ENCODE measurements around the gene CELF4.
"Not testable (repeated sequence)": the region's sequence is repeated elsewhere in the genome, so short reads cannot be mapped to it uniquely, and the experiment has no call there.

CELF4 gene

DNA sequence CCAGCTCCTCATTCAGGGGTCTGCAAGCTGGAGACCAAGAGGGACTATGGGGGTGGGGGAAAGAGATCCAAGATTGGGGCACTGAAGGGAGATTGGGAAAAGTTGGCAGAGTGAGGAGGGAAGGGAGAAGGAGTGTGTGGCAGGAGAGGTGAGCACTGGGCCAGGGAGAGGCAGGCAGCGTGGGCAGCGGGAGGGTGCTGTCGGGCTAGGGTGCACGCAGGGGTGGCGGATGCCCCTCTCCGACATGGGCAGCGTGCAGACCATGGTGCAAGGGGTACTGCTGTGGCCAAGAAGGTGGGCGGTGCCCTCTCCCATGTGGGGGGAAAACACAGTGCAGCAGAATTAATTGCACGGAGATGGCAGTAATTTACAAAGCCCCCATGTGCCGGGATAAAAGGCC is 74.1 kb downstream of the CELF4 start:
- no peak for DNase-seq

- no peak for DNase-seq
Measured at GRCh38 chr18:37489998-37490397, 75.6 kb downstream of the CELF4 start.

DNA sequence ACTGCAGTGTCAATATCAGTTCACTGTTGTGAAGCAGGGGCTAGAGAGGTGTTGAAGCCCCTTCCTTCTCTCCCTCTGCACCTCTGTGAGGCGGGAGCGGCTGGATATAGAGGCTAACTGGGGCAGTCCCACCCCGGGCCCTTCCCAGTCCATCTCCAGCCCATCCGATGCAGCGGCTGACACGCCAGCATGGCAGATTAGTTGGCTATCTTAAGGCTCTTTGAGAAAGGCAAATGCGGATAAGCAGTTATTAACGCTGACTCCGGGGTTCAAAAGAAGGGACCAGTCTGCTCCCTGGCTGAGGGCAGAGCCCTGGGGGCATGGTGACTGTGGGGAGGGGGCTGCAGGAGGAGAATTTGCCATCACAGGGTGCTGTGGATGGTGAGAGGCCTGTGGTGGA is 76.6 kb downstream of the CELF4 start:
- DNase-seq: no peak

DNA sequence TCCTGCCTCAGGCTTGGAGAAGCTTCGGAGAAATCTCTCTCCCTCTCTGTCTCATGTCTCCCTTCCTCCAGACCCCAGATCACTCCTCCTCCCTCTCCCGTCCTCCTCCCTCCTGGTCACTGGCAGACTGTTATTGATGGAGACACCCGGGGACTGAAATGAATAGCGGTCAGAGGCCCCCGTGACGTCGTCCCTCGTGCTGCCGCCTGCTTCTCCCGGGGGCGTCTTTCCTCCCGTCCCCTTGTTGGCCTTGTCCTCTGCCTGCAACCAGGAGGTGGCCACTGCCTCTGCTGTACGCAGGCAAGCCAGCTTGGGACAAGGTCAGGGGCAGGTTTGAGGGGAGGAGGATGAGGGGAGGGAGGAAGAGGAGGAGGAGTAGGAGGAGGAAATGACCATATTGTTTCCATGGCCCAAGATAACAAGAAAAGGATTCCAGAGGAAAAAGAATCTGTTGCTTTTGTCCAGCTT is 78.2 kb downstream of the CELF4 start:
- DNase-seq: no peak

DNA sequence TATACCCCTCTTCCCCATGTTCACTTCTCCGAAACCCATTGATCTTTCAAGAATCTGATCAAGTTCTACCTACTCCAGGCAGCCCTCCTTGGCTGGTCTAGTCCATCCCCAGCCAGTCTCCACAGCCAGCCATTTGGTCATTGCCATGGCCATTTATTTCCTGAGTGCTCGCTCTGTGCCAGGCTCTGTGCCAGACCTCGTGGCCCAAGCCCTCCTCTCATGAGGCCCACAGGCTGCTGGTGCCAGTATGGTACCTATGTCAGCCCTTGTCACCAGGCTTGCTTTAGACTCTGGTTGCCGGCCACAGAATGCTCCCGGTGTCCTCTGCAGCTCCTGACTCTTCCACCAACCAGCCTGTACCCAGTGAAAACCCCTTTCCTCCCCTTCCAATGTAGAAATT is 78.8 kb downstream of the CELF4 start:
- no peak for DNase-seq

- DNase-seq: no peak
Measured at GRCh38 chr18:37484983-37485834, 80.4 kb downstream of the CELF4 start.

GRCh38 chr18:37483984-37484819 is 81.4 kb downstream of the CELF4 start:
- DNase-seq: no peak

GRCh38 chr18:37483221-37483971 is 82.2 kb downstream of the CELF4 start:
- no peak for DNase-seq

DNA sequence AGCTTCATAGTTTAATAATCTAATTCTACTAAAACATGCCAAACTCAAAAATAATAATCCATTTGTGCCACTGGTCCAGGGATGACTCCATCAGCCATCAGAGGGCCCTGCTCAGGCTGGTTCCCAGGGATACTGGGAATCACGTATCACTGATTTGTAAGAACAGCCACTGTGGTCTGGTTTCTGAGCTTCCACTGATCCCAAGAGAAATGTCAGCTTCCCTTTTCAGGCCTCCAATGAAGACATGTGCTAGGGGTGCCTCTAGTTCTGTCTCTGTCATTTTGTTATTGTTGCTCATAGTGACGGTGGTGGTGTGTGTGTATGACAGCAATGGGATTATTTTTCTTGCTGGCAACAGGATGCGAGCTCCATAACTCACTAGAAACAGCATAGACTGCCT is 83.2 kb downstream of the CELF4 start:
- DNase-seq: no peak

DNA sequence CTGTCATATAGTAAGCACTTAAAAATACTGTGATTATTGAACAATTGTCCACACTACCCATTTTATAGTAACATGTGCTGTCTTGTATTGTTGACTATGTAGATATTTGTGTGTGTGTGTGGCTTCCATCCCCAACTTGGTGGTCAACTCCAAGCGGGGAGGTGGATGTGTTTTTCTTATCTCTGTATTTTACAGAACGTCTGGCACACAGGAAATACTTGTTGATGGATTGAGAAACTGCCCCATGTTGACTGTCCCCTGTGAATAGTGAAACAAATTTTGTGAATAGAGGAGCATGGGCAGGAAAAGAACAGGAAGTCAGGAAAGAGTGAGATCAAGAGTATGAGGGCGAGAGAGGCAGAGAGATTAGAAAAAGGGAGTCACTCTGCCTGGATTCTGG is 83.6 kb downstream of the CELF4 start:
- DNase-seq: no peak

DNA sequence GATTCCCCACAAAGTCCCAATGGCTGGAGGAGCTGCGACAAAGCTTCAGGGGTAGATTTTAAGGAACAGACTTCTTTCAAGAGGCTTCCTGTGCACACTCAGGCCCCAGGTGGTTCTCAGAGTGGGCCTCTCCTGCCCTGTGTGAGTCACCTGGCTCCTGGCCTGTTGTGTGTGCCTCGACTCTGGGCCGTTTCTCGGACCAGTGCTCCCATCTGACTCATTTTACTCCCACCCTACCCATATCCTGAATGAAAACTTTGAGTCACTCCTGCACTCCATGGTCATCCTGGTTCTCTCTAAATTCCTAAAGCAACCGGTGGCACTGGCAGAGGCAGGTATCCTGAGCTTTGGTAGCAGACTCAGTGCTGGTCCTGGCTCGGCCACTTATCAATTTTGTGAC is 84.1 kb downstream of the CELF4 start:
- DNase-seq: no peak

DNA sequence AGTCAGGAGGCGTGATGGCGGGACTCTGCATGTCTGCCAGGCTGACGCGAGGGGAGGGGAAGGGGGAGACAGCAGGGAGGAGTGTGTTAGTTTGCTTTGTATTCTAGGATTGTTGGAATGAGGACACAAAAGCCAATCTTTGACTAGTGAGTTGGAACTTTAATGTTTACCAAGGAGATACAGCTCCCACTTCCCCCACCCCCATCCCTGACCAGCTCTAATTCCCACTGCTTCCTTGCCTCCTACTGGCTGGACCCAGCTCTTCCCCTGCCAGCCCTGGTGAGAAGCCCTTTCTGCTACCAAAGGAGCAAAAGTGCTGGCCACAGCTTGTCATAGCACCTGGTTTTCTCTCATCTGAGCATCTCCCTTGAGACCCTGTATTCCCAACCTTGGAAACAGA is 84.5 kb downstream of the CELF4 start:
- DNase-seq: no peak

GRCh38 chr18:37476611-37477295 is 88.8 kb downstream of the CELF4 start:
- no peak for DNase-seq

DNA sequence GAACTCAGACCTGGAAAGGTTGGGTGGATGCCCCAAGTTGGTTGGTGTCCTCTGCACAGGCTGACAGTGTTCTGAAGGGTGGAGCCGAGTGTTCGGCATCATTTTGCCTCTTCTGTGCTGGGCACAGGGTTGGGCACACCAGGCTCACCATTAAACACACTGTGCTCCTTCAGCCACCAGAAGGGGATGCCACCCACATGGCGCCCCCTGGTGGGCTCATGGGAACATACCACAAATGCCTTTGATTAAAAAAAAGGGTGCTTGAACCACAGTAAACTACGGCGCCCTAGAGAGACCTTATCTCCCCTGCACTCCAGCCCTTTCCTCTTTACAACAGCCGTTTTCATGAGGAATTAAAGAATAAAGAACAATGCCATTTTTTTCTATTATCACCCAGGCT is 89.4 kb downstream of the CELF4 start:
- peak in 1 of 2 experiments; percentile 13 for DNase-seq

DNA sequence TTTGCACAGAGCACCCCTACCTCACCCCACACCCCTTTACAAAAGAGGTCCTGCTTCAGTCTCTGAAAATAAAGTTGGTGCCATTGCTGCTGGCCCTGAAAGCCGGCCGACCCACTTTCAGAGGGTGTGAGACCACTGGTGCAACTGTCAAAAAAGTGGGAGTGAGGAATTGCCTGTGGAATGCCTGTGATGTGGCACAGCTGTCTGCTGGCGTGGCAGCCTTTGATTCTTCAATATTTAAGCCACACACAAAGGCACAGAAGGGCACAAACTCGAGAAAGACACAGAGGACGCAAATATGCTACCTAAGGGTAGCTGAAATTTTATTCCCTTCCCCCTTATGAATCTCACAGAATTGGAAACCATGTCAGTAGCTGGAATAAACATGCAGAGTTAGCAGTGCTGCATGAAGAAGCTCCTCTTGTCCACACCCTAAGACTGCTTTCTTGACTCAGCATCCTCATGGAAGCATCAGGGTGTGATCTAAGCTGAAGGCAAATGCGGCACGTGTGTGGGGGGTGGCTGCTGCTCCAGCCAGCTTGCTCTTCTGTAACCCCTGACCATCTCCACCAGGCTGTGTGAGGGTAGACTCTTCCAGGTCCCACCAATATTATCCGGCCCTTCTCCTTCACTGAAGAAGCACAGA is 92.3 kb downstream of the CELF4 start:
- no peak for DNase-seq

- DNase-seq: no peak
Measured at GRCh38 chr18:37471637-37472036, 94.0 kb downstream of the CELF4 start.

GRCh38 chr18:37470986-37471385 is 94.6 kb downstream of the CELF4 start:
- no peak for DNase-seq

- DNase-seq: no peak
Measured at GRCh38 chr18:37467002-37467662, 98.5 kb downstream of the CELF4 start.

DNA sequence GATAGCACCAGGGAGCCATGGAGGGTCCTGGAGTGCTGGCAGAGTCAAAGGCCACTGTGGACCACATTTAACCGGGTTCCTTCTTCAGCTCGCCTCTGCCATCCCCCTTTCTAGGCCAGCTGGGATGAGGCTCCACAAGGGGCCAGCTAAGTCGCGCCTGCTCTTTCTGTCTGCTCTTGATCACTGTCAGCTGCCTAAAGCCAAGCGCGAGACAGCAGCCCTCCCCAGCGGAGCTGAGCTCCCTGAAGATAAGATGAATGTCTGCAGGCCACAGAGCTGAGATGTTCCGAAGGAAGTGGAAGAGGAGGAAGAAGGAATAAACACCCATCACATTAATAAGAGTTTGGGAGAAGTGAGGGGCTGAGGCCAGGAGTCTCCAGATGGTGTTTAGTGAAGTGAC is 99.6 kb downstream of the CELF4 start:
- no peak for DNase-seq

GRCh38 chr18:37464257-37464656 is 101.3 kb downstream of the CELF4 start:
- no peak for DNase-seq

DNA sequence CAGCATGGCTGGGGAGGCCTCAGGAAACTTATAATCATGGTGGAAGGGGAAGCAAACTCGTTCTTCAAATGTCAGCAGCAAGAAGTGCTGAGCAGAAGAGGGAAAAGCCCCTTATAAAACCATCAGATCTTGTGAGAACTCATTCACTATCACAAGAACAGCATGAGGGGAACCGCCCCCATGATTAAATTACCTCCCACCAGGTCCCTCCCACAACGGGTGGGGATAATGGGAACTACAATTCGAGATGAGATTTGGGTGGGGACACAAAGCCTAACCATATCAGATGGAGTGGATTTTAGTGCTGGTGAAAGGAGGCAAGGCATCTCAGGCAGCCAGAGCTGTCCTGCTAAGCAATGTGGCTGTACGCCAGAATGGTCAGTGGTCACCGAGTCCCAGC is 104.3 kb downstream of the CELF4 start:
- DNase-seq: not testable (repeated sequence)

- DNase-seq: no peak
Measured at GRCh38 chr18:37460604-37461003, 105.0 kb downstream of the CELF4 start.
